ENCODE measurements around the gene ADAMTSL4.

DNA sequence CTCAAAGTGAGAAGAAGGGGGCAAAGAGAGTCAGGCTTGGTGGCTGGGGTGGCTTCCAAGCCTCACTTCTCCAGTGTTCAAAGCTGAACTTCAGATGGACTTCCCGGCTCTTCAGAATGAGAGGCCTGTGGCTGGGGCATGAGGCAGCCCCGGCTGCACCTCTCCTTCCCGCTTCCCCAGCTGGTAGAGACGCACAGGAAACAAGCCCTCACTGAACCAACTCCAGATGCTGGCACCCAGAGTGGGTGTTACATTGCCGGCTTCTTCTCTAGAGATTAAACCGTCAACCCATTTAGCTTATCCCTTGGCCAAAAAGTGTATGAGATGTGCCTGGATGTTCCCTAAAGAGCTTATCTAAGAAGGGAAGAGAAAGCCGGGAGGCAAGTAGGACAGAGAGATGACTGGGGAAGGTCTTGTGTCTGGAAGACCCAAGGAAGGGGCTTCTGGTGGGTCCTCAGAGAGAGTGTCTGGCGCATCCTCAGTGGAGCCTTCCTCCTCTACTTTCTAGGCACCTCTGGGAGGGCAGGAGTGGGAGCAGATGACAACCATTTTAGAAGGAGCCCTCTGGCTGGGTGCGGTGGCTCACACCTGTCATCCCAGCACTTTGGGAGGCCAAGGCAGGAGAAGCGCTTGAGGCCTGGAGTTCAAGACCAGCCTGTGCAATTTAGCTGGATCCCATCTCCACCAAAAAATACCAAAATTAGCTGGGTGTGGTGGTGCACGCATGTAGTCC lies 2.0 kb downstream of the ADAMTSL4 start:
- TF ChIP-seq, protein P1, sequence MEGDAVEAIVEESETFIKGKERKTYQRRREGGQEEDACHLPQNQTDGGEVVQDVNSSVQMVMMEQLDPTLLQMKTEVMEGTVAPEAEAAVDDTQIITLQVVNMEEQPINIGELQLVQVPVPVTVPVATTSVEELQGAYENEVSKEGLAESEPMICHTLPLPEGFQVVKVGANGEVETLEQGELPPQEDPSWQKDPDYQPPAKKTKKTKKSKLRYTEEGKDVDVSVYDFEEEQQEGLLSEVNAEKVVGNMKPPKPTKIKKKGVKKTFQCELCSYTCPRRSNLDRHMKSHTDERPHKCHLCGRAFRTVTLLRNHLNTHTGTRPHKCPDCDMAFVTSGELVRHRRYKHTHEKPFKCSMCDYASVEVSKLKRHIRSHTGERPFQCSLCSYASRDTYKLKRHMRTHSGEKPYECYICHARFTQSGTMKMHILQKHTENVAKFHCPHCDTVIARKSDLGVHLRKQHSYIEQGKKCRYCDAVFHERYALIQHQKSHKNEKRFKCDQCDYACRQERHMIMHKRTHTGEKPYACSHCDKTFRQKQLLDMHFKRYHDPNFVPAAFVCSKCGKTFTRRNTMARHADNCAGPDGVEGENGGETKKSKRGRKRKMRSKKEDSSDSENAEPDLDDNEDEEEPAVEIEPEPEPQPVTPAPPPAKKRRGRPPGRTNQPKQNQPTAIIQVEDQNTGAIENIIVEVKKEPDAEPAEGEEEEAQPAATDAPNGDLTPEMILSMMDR (IDR thresholded peaks at IDR 0.05; ENCODE audit: insufficient read depth, low read depth, low read length): no peak
- TF ChIP-seq EZH2 (IDR thresholded peaks at IDR 0.05; ENCODE audit: insufficient read depth, low read length): no peak

Data from astrocyte (in vitro differentiated cells and primary cell).